GM19455 (cell line): Measurements from ENCODE around the gene NFKBIZ.
A peak's percentile ranks its signal among the peaks of the same experiment; 100 is the strongest.
"Not testable (repeated sequence)": the region's sequence is repeated elsewhere in the genome, so short reads cannot be mapped to it uniquely, and the experiment has no call there.

Experiments used
- ATAC-seq: cut with Tn5 transposase; IDR thresholded peaks from one replicate; pipeline ENCODE4 v1.9.1; 2021; ENCODE audit not compliant: unreplicated experiment

NFKBIZ gene

DNA sequence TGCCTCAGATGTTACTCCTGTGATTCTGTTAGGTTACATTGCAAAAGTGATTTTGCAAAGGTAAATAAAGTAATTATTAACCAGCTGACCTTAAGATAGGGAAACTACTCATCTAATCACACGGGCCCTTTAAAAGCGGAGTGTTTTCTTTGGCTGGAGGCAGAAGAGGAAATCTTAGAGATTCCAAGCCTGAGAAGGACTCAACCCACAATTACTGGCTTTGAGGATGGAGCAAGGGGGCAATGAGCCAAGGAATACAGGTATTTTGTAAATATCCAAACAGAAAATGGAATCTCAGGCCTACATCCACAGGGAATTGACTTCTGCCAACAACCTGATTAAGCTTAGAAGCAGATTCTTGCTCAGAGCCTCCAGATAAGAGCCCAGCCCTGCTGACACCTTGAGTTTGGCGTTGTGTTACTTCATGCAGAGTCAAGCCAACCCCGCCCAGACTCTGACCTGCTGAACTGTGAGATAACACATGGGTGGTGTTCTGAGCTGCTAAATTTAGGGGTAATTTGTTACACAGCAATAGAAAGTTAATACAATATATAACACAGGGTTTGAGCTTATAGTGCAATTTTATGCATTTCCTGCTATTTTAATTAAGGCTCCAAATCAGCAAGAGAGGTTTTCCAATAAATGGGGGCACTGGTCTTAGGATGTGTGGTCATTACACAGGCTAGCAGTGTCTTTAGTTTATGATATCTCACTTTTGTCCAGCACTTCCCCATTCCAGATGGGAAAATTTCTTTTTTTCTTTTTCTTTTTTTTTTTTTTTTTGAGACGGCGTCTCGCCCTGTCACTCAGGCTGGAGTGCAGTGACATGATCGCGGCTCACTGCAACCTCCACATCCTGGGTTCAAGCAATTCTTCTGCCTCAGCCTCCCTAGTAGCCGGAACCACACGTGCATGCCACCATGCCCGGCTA, 19.5 kb downstream of the NFKBIZ start:
- no peak for ATAC-seq

DNA sequence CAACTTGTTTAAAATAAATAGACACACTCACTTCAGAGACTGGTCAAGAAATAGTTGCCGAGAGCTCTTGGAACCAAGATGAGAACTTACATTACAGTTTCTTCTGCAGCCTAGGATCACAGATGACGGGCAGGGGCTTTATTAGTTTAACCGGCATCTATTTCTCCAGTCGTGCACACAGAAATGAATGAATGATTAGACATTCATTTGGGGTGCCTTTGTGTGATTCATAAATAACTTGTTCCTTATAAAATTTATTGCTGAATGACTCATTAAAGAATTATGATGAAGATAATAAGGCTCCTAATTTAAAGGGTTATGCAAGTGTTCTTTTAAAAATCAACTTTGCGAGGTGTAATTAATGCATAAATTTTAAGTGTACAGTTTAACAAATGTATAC, 20.8 kb downstream of the NFKBIZ start:
- ATAC-seq = no peak

DNA sequence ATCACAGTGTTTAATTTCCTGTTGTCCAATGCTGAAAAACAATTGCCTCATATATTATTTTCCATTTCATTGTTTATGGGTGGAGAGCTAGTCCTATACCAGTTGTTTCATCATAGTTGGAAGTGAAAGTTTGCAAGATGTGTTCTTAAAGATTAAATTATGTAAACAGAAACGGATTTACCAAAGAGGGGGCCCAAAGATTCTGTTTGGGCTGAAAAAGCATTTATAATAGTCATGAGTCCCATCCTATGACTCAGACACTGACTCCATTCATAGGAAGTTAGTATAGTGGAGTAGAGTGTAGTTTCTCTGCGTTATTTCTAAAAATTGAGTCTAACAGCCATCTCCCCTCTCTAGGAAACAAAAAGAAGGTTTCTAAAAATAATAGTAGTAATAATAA, 24.3 kb downstream of the NFKBIZ start:
- ATAC-seq = no peak

DNA sequence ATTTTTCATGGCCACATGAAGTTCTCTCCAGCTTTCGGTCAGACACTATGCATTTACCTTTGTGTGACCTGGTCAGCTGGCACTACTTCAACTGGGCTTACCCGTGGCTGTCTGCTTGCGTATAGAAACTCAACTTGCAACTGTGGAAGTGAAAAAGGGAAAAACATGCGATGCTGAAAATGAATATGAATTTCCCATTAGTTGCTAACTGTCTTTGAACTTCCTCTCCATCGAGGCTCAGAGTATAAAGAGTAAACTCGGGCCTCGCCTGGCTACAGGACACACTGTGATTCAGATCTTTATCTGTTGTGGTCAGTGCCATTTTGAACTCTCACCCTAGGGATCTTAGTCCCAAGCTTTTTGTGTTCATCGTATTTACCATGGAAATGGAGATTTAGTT, 26.8 kb downstream of the NFKBIZ start:
- no peak for ATAC-seq

DNA sequence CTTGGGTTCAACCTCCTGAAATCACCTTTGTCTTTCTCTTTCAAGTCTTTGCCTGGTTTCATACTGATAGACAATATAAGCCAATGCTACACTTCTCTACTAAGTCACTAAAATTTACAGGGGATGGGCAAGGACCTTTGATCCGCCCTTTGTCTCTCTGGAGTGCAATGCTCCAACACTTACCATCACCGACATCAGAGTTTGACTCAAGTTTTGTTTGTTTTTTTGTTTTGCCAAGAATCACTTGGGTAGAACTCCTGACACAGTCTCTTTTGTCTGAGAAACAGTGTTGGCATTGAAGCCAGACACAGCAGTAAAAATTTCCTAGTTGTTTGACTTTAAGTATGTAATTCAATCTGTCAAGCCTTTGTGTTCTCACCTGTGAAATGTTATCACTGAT, 29.3 kb downstream of the NFKBIZ start:
- no peak for ATAC-seq

DNA sequence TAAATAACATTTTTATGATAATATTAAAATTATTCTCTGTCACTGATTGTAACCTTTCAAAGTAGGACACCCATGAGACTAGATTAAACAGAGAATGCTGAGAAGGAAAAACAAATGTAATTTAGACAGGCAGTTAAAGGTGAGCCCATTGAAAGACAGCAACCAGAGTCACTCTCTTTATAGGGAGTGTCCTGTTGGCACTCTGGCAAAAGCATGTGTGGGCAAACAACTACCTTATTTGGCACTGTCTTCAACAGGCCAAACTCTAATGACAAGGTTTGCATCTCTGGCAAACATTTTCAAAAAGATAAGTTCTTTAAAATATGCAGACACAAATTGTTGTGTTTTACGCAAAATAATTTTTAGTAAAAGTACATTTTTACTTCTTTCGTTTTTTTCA, 29.8 kb downstream of the NFKBIZ start:
- ATAC-seq = no peak

DNA sequence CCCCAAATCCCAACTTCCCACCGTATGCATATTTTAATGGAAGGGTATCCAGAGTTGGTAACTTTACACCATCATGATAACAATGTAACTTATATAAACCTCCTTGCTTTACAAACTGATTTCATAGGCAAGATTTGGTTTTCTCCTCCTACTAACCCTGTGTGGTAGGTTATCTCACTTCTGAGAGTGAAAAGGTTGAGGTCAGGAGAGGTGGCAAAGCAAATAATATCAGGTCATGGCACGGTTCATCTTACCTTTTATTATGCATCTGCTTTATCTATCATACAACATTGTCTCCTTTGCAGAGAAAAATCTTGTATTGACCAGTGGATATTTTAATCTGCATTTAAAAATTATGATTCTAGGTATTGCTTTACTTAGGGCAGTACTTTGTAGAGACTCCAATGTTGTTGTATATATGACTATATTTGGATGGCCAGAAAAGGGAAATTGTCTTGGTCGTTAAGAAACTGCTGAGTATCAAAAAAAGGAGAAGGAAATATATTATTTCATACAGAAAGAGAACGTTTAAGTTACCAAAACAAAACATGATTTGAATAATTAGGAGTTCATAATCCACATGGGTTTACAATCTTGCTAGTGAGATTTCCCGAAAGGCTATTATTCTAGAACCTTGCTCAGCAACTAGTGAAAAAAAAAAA, 30.4 kb downstream of the NFKBIZ start:
- ATAC-seq = no peak

DNA sequence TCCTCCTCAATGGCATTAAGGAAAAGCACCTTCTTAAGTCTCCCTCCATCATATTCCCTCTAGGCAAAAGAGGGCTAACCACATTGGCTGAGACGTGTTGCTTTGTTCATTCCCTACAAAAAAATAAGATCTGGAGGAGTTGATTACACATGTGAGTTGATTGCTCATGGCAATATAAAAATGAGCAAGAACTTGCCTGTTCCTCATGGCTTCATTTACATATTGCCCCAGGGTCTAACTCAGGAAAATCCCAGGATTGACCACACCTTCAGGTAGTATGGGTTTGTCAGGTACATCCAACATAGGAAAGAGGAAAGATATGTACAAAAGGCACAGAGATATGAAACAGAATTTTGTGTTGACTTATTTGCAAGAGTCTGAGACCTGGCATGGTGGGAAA, 35.5 kb downstream of the NFKBIZ start:
- no peak for ATAC-seq

DNA sequence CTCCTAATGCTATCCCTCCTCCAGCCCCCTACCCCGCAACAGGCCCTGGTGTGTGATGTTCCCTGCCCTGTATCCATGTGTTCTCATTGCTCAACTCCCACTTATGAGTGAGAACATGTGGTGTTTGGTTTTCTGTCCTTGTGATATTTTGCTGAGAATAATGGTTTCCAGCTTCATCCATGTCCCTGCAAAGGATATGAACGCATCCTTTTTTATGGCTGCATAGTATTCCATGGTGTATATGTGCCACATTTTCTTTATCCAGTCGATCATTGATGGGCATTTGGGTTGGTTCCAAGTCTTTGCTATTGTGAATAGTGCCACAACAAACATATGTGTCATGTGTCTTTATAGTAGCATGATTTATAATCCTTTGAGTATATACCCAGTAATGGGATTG, 36.3 kb downstream of the NFKBIZ start:
- not testable (repeated sequence) for ATAC-seq

DNA sequence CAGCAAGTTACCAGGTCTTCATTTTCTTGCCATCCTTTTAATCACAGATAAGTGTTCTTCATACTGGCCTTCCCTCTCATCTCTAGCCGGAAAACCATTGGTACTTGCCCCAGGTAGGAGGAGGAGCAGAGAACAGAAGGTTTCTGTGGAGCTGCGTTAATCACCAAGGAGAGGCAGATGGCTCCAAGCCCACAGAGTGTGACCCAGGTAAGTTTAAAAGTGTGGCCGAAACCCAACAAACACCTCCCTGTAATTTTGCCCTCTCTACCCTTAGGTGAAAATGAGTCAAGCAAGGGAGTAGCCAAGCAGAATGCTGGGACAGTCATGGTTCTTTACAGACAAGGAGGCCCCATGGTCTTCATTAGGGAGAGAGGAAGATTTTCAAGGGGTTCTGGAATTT, 37.3 kb downstream of the NFKBIZ start:
- no peak for ATAC-seq

DNA sequence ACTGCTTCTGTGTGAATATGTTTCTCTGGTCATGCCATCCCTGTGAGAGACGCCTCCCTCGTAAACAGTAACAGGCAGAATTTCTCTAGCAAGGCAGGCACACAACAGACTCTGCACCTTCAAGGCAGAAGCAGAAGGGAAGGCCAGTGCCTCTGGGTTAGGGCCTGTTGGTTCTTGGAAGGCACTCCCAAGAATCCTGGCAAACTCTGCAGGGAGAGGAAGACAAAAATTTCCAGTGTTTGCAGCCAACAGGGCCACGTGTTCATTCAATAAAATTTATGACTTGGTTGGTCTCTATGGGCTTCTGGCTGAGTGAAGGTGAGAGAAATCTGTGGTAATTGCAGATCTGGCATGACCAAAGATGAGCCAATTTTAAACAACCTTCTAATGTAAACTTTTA, 39.3 kb downstream of the NFKBIZ start:
- no peak for ATAC-seq

DNA sequence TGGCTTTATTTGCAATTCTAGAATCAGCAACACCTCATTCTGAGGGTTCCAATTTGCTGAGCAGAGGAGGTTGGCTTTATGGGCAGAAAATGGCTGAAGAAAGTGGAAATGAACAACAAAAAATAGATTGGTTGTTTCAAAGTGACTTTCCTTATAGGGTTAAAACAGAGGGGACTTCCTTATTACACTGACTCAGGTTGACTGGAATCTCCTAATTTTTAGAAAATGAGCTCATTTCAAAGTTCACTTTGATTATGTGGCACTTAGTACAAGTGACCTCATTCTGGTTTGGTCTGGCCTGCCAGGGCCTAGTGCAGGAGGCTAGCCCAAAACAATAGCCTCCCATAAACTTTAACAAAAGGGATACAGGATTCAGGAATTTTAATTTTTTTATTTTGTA, 41.4 kb downstream of the NFKBIZ start:
- ATAC-seq = no peak

DNA sequence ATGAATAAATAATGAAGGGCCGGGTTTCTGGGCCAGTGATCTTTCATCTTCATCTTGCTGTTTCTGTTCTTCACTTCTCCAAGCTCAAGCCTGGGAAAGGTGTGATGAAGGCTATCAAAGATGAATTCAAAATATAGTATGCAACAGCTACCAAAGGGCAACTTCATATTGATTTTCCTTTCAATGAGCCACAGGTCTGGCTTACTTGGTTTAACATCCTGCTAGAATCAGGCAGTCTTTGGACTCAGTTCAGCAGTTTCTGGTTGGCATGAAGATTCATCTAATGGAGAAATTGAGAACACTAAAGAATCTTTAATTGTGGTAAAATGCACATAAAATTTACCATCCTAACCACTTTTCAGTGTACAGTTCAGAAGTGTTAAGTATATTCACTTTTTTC, 43.3 kb downstream of the NFKBIZ start:
- no peak for ATAC-seq

DNA sequence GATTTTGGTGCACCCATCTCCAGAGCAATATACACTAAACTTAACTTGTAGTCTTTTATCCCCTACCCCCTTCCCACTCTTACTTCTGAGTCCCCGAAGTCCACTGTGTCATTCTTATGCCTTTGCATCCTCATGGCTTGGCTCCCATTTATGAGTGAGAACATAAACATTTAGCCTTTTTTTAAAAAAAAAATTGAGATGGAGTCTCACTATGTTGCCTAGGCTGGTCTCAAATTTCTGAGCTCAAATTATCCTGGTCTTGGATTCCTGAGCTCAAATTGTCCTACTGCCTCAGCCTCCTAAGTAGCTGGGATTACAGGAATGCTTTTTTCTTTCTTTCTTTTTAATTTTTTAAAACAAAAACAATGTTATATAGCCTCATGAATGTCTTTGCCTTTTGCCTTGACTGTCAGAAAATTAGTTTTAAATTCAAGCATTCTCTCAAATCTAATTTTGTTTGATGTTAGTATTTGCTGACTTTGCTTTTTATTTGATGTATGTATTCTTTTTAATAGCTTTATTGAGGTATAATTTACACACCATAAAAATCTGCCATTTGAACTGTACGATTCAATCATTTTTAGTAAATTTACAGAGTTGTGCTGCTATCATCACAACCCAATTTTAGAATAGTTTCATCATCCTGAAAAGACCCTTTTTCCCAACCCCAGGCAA, 46.9 kb downstream of the NFKBIZ start:
- ATAC-seq = no peak

DNA sequence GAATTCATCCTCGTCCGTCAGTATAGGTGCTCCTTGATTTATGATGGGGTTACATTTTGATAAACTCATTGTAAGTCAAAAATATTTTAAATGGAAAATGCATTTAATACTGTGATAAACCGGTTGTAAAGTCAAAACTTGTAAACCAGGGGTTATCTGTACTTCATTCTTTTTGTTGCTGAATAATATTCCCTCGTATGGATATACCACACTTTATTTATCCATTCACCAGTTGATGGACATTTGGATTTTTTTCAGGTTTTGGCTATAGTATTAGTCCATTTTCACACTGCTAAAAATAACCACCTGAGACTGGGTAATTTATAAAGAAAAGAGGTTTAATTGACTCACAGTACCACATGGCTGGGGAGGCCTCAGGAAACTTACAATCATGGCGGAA, 47.7 kb downstream of the NFKBIZ start:
- no peak for ATAC-seq

DNA sequence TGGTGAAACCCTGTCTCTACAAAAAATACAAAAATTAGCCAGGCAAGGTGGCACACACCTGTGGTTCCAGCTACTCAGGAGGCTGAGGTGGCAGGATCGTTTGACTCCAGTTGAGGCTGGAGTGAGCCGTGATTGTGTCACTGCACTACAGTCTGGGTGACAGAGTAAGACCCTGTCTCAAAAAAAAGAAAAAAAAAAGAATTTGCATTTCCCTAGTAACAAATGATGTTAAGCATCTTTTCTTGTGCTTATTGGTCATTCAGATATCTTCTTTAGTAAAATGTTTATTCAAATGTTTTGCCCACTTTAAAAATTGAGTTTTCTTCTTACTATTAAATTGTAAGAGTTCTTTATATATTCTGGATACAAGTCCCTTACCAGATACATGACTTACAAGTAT, 48.7 kb downstream of the NFKBIZ start:
- ATAC-seq = no peak

DNA sequence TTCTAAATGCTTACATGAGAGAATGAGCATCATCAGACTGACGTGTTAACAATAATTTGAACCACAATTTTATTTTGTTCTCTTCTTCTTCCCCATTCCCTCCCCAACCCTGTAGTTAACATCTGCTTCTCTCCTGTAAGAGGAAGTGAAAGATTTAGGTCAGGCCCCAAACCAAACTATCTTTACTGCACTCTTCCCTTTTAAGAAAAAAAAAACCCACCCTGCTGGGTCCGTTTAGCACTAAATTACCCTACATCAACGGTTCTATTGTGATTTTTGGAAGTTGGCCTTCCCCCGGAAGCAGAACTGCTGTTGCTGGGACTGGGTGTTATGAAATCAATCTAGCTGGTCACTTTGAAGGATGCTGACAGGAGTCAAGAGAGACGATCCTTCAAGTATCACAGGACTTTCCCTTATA, 49.4 kb downstream of the NFKBIZ start:
- peak; percentile 93 for ATAC-seq

DNA sequence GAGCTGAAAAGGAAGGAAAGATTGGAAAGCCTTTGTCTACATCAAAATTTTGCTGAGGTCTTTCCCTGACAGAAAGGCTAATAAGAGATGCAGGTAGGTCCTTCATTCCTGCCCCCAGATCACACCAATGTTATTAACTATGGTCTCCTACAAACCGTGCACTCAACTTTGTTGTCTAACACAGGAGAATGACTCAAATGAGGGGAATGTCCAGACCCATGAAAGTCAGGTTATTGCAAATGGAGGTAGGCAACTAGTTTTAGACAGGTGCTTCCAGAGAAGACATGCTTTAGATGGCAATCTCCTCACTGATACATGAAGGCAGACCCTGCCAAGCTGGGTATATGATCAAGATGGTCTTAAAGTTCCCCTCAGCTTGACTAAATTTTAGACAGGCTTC, 51.0 kb downstream of the NFKBIZ start:
- no peak for ATAC-seq

DNA sequence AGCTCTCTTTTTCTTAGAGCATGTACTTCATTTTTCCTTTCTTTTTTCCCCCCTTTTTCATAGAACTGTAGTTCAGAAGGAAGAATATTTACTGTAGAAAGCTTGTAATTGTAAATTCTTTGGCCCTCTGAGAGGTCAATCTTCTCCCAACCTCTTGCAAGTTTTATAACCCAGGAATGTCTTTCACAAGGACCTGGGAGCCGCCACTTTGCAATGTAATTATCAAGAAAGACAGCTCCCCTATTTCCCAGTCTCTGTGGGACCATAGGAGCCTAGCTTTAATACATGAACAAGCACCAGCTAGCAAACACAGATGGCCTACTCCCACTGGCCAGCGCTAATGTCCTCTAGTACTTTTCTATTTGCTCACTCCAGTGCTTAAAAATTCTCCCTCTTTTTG, 51.4 kb downstream of the NFKBIZ start:
- no peak for ATAC-seq

DNA sequence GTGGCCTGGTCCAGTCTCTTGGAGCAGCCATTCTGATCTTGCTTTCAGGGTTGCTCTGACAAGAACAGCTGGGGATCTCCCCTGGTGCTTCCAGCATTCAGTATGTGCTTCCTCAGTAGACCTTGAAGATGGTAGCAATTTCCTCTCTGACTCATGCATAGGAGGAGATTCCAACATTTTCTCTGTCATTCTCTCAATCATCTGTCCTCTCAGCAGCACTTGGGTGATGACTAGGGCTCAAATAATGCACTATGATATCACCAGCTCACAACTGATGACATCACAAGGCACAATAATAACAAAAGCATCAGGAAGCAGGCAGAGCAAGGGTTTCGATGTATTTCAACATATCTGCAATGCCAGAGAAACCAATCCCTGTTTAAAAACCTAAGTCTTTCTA, 52.7 kb downstream of the NFKBIZ start:
- no peak for ATAC-seq

DNA sequence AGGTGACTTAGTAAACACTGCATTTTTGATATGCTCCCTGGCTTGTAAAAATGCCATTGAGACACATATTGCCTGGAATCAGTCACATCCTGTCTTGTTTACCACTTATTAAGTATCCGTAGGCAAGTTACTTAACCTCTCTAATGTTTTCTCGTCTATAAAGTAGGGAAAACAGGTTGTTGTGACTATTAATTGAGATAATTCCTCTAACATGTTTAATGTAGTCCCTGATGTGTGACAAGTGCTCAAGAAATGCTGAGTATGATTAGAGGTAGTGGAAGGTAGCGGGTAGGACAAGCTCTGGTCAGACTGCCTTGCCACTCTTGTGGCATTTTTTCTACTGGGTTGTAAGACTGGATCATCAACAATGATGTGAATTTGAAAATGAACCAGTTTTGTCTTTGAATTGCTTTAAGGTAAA, 54.1 kb downstream of the NFKBIZ start:
- no peak for ATAC-seq

DNA sequence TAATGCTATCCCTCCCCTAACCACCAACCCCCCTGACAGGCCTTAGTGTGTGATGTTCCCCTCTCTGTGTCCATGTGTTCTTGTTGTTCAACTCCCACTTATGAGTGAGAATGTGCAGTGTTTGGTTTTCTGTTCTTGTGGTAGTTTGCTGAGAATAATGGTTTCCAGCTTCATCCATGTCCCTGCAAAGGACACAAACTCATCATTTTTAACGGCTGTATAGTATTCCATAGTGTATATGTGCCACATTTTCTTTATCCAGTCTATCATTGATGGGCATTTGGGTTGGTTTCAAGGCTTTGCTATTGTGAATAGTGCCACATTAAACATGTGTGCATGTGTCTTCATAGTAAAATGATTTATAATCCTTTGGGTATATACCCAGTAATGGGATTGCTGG, 56.3 kb downstream of the NFKBIZ start:
- not testable (repeated sequence) for ATAC-seq
